Bronchial epithelial cell (primary cell): ENCODE measurements around the gene WDR37. TPM values are rescaled to one million over a fixed set of nuclear protein-coding genes. Genes with fewer than 3 reads are reported as not detected.

Experiments
- DNase-seq: peaks from one replicate; pipeline ENCODE4 v3.0.0-alpha.2; 2010; ENCODE audit warnings: low read depth
- FAIRE-seq: peaks from 2 replicates; lab custom pipeline; 2011; peaks lifted over from hg19 to GRCh38; lab: Jason Lieb, UNC
- H3K27me3 ChIP-seq: 2 replicates; pipeline ENCODE4 v1.5.1; 2011; ENCODE audit warnings: low read length; ENCODE audit not compliant: control insufficient read depth, insufficient read depth
- H3K36me3 ChIP-seq: 2 replicates; pipeline ENCODE4 v1.5.1; 2011; ENCODE audit warnings: low read length; ENCODE audit not compliant: control insufficient read depth, insufficient read depth
- H3K4me3 ChIP-seq: 2 replicates; pipeline ENCODE4 v1.5.1; 2011; ENCODE audit warnings: mild to moderate bottlenecking, low read depth, low read length, control low read depth
- CTCF ChIP-seq: IDR thresholded peaks from 2 replicates; pipeline ENCODE4 v1.5.1; 2011; ENCODE audit warnings: mild to moderate bottlenecking, moderate library complexity, low read length, control low read depth, inconsistent platforms; ENCODE audit not compliant: insufficient read depth, severe bottlenecking
- total RNA-seq: library from RNA; depleted of rRNA; stranded (reverse); fragments of >200 nt; gene quantifications from 2 replicates; pipeline ENCODE4 v1.2.1, GENCODE V29; 2014

Gene WDR37
- total RNA-seq, 1 donor from 2014 or later: 11.1 TPM

GRCh38 chr10:1057106-1057657, 997 bp downstream of the WDR37 start:
- Histone ChIP-seq H3K36me3 (peaks cover 2% of the 10 kb centered on the region), H3K4me3 (peak overlapping the region; percentile 99), H3K27me3 (no peaks in the 10 kb centered on the region)
- TF ChIP-seq CTCF: no peak
- DNase-seq: peak; percentile 36
- no peak for FAIRE-seq

DNA sequence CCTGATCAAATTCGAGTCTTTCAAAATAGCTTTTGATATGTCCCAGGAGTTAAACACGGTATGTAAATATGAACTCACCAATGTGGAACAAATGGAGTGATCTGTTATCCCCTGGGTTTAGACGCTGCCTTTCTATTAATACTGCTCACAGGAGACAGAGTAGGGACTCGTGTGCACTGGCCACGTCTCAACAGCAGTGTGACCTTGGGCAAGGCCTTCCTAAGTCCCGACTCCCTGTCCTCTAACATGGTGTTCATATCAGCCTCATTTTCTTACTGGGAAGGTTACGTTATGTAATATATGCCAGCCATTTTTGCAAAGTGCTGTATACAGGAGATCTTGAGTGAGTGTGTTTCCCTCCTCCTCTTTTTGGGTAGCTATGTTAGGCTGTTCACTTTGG, 1.8 kb downstream of the WDR37 start:
- H3K4me3 ChIP-seq: no peak overlapping the region
- H3K36me3 ChIP-seq: peaks cover 2% of the 10 kb centered on the region
- no peak for FAIRE-seq
- no peaks in the 10 kb centered on the region for H3K27me3 ChIP-seq
- no peak for DNase-seq
- TF ChIP-seq CTCF: no peak

DNA sequence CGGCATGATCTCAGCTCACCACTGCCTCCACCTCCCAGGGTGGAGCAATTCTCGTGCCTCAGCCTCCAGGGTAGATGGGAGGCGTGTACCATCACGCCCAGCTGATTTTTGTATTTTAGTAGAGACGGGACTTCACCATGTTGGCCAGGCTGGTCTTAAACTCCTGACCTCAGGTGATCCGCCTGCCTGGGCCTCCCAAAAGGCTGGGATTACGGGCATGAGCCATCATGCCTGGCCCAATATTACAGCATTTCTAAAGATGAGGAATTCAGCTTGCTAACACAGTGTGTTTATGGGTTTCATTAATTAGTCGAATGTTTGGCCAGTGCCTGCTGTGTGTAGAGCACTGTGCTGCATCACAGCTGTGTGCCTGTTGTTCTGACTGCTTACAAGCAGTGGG, 3.7 kb downstream of the WDR37 start:
- FAIRE-seq: no peak
- peak; percentile 87 for DNase-seq
- Histone ChIP-seq H3K36me3 (peaks cover 4% of the 10 kb centered on the region), H3K27me3 (no peaks in the 10 kb centered on the region), H3K4me3 (no peak overlapping the region)
- no peak for TF ChIP-seq CTCF

DNA sequence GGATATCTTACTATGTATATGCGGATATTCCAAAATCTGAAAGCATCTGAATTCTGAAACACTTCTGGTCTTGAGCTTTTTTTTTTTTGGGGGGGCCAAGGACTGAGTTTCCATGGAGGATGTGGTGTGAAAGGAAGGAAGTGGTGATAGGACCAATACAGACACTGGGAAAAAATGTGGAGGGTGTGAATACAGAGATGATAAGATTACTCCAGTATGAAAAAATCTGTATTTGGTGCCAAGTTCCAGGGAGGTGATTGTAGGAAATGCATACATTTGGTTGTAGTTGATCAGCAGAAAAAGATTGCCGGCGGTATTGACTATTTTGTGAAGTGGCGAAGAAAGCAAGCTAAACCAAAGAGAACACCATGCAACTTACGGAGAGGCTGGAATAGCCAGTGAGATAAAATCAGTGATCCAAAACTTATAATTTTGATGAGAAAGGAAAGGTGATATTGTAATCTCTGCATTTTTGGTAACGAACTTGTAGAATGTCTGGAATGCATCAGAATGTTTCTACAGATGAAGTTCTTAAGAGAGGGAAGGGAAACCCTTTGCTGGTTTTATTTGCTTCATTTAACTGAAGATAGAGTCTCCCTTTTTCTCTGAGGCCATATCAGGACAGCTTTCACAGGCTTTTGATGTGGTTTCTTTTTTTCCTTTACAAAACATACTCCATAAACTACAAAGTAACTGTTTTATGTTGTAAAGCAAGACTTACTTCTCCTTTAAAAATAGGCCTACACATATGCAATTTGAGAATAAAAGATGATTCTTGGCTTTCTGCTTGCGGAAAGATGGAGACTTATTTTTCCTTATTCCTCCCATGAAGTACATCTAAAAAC, 6.0 kb downstream of the WDR37 start:
- H3K4me3 ChIP-seq: no peak overlapping the region
- H3K27me3 ChIP-seq: no peaks in the 10 kb centered on the region
- TF ChIP-seq CTCF: no peak
- DNase-seq: peak; percentile 58
- FAIRE-seq: no peak
- peaks cover 4% of the 10 kb centered on the region for H3K36me3 ChIP-seq

GRCh38 chr10:1063232-1063865, 7.2 kb downstream of the WDR37 start:
- DNase-seq: no peak
- Histone ChIP-seq H3K27me3 (no peaks in the 10 kb centered on the region), H3K4me3 (no peak overlapping the region), H3K36me3 (peaks cover 3% of the 10 kb centered on the region)
- no peak for FAIRE-seq
- TF ChIP-seq CTCF: no peak
